DMS 273 treated with DMSO at 0.1 percent for 48 hours (cell line): ENCODE measurements around the gene ROCK2.

Experiments used
- DNase-seq: peaks from one replicate; lab custom pipeline; 2025; lab: John Stamatoyannopoulos, UW

Gene ROCK2

GRCh38 chr2:11367170-11367730 is 22.8 kb upstream of the ROCK2 start:
- no peak for DNase-seq

- no peak for DNase-seq
Measured at GRCh38 chr2:11366326-11366741, 21.9 kb upstream of the ROCK2 start.

- no peak for DNase-seq
Measured at GRCh38 chr2:11365096-11365879, 20.9 kb upstream of the ROCK2 start.

- no peak for DNase-seq
Measured at GRCh38 chr2:11364565-11364887, 20.1 kb upstream of the ROCK2 start.

GRCh38 chr2:11363868-11364564 is 19.6 kb upstream of the ROCK2 start:
- no peak for DNase-seq

GRCh38 chr2:11359865-11360264 is 15.4 kb upstream of the ROCK2 start:
- DNase-seq, result no peak

- DNase-seq, result no peak
Measured at GRCh38 chr2:11357428-11357972, 13.1 kb upstream of the ROCK2 start.

GRCh38 chr2:11356764-11357163 is 12.3 kb upstream of the ROCK2 start:
- no peak for DNase-seq

- no peak for DNase-seq
Measured at GRCh38 chr2:11355194-11356053, 11.0 kb upstream of the ROCK2 start.

- no peak for DNase-seq
Measured at GRCh38 chr2:11354363-11355154, 10.1 kb upstream of the ROCK2 start.

- DNase-seq, result no peak
Measured at GRCh38 chr2:11352781-11353537, 8.5 kb upstream of the ROCK2 start.

- no peak for DNase-seq
Measured at GRCh38 chr2:11348209-11348749, 3.8 kb upstream of the ROCK2 start.

GRCh38 chr2:11347403-11347959 is 3.0 kb upstream of the ROCK2 start:
- DNase-seq, result no peak

- no peak for DNase-seq
Measured at GRCh38 chr2:11346023-11346482, 1.6 kb upstream of the ROCK2 start.

- no peak for DNase-seq
Measured at GRCh38 chr2:11344956-11345677, 681 bp upstream of the ROCK2 start.

GRCh38 chr2:11343650-11344341 is 640 bp downstream of the ROCK2 start:
- DNase-seq, result peak; percentile 19

- DNase-seq, result no peak
Measured at GRCh38 chr2:11343368-11343649, 1.1 kb downstream of the ROCK2 start.

GRCh38 chr2:11342551-11343367 is 1.7 kb downstream of the ROCK2 start:
- DNase-seq, result peak; percentile 36
